ENCODE measurements around the gene MYO1H.
"Not testable (repeated sequence)": the region's sequence is repeated elsewhere in the genome, so short reads cannot be mapped to it uniquely, and the experiment has no call there.

Gene MYO1H

GRCh38 chr12:109343677-109344076 lies 4.0 kb upstream of the MYO1H start:
- DNase-seq (ENCODE audit: low read depth): no peak

- no peak for DNase-seq (ENCODE audit: low read depth)
These were observed 2.3 kb upstream of the MYO1H start for GRCh38 chr12:109345428-109345827.

- DNase-seq (ENCODE audit: low read depth): no peak
These were observed 780 bp upstream of the MYO1H start for GRCh38 chr12:109346920-109347319.

- DNase-seq (ENCODE audit: low read depth): no peak
These were observed 4.5 kb downstream of the MYO1H start for GRCh38 chr12:109352184-109352583.

- DNase-seq (ENCODE audit: low read depth): no peak
These were observed 8.9 kb downstream of the MYO1H start for GRCh38 chr12:109356577-109356976.

GRCh38 chr12:109357032-109357431 lies 9.3 kb downstream of the MYO1H start:
- no peak for DNase-seq (ENCODE audit: low read depth)

GRCh38 chr12:109358154-109358869 lies 10.6 kb downstream of the MYO1H start:
- no peak for DNase-seq (ENCODE audit: low read depth)

GRCh38 chr12:109359131-109359690 lies 11.5 kb downstream of the MYO1H start:
- no peak for DNase-seq (ENCODE audit: low read depth)

GRCh38 chr12:109369831-109370230 lies 22.1 kb downstream of the MYO1H start:
- no peak for DNase-seq (ENCODE audit: low read depth)

- no peak for DNase-seq (ENCODE audit: low read depth)
These were observed 29.5 kb downstream of the MYO1H start for GRCh38 chr12:109377139-109377685.

GRCh38 chr12:109378569-109378968 lies 30.9 kb downstream of the MYO1H start:
- no peak for DNase-seq (ENCODE audit: low read depth)

- no peak for DNase-seq (ENCODE audit: low read depth)
These were observed 34.3 kb downstream of the MYO1H start for GRCh38 chr12:109382031-109382430.

GRCh38 chr12:109383240-109383639 lies 35.5 kb downstream of the MYO1H start:
- DNase-seq (ENCODE audit: low read depth): no peak

GRCh38 chr12:109385339-109386058 lies 37.8 kb downstream of the MYO1H start:
- DNase-seq (ENCODE audit: low read depth): no peak

- no peak for DNase-seq (ENCODE audit: low read depth)
These were observed 38.3 kb downstream of the MYO1H start for GRCh38 chr12:109386059-109386433.

- no peak for DNase-seq (ENCODE audit: low read depth)
These were observed 39.9 kb downstream of the MYO1H start for GRCh38 chr12:109387425-109388166.

GRCh38 chr12:109388167-109388563 lies 40.5 kb downstream of the MYO1H start:
- no peak for DNase-seq (ENCODE audit: low read depth)

- no peak for DNase-seq (ENCODE audit: low read depth)
These were observed 41.4 kb downstream of the MYO1H start for GRCh38 chr12:109389146-109389545.

- peak; percentile 9 for DNase-seq (ENCODE audit: low read depth)
These were observed 46.0 kb downstream of the MYO1H start for GRCh38 chr12:109393437-109394345.

GRCh38 chr12:109394891-109395290 lies 47.2 kb downstream of the MYO1H start:
- DNase-seq (ENCODE audit: low read depth): no peak

GRCh38 chr12:109404841-109405240 lies 57.1 kb downstream of the MYO1H start:
- DNase-seq (ENCODE audit: low read depth): not testable (repeated sequence)

All from stimulated activated CD8-positive, alpha-beta memory T cell treated with anti-CD3 and anti-CD28 coated beads, Interleukin-12 subunit alpha, Interleukin-12 subunit beta, amount 100 ng/mL, for 1 hour (primary cell).